IPS-15b (cell line): ENCODE results near the gene MTUS2.

Experiments
- H3K27me3 ChIP-seq: one replicate; pipeline ENCODE4 v1.6.1; 2013; ENCODE audit warnings: low read length; ENCODE audit not compliant: control insufficient read depth, insufficient read depth
- H3K36me3 ChIP-seq: one replicate; pipeline ENCODE4 v1.6.1; 2013; ENCODE audit warnings: low read length; ENCODE audit not compliant: control insufficient read depth, insufficient read depth
- H3K4me1 ChIP-seq: one replicate; pipeline ENCODE4 v1.6.1; 2013; ENCODE audit warnings: mild to moderate bottlenecking, low read length; ENCODE audit not compliant: control insufficient read depth, insufficient read depth
- H3K4me3 ChIP-seq: one replicate; pipeline ENCODE4 v1.5.1; 2013; ENCODE audit warnings: low read depth, low read length
- H3K9ac ChIP-seq: one replicate; pipeline ENCODE4 v1.6.1; 2013; ENCODE audit warnings: low read depth, mild to moderate bottlenecking, low read length
- H3K9me3 ChIP-seq: one replicate; pipeline ENCODE4 v1.6.1; 2013; ENCODE audit warnings: mild to moderate bottlenecking, low read length; ENCODE audit not compliant: control insufficient read depth, insufficient read depth

Gene MTUS2

GRCh38 chr13:29502391-29503008 lies 682.4 kb downstream of the MTUS2 start:
- H3K9ac ChIP-seq: peak overlapping the region; percentile 47
- no peaks in the 10 kb centered on the region for H3K9me3 ChIP-seq
- H3K4me1 ChIP-seq: no peaks in the 10 kb centered on the region
- no peaks in the 10 kb centered on the region for H3K27me3 ChIP-seq
- H3K36me3 ChIP-seq: no peaks in the 10 kb centered on the region
- H3K4me3 ChIP-seq: no peak overlapping the region

GRCh38 chr13:29503041-29503837 lies 683.1 kb downstream of the MTUS2 start:
- H3K4me1 ChIP-seq: no peaks in the 10 kb centered on the region
- no peaks in the 10 kb centered on the region for H3K9me3 ChIP-seq
- H3K27me3 ChIP-seq: no peaks in the 10 kb centered on the region
- no peaks in the 10 kb centered on the region for H3K36me3 ChIP-seq
- peak overlapping the region; percentile 30 for H3K4me3 ChIP-seq
- peak overlapping the region; percentile 47 for H3K9ac ChIP-seq

GRCh38 chr13:29504691-29505090 lies 684.6 kb downstream of the MTUS2 start:
- H3K36me3 ChIP-seq: no peaks in the 10 kb centered on the region
- H3K4me1 ChIP-seq: no peaks in the 10 kb centered on the region
- H3K9me3 ChIP-seq: no peaks in the 10 kb centered on the region
- no peak overlapping the region for H3K9ac ChIP-seq
- H3K27me3 ChIP-seq: no peaks in the 10 kb centered on the region
- no peak overlapping the region for H3K4me3 ChIP-seq

- no peaks in the 10 kb centered on the region for H3K27me3 ChIP-seq
- no peaks in the 10 kb centered on the region for H3K9me3 ChIP-seq
- H3K4me3 ChIP-seq: no peak overlapping the region
- H3K4me1 ChIP-seq: no peaks in the 10 kb centered on the region
- H3K9ac ChIP-seq: no peak overlapping the region
- no peaks in the 10 kb centered on the region for H3K36me3 ChIP-seq
Measured at GRCh38 chr13:29505511-29505910, 685.4 kb downstream of the MTUS2 start.

GRCh38 chr13:29505950-29506349 lies 685.8 kb downstream of the MTUS2 start:
- H3K36me3 ChIP-seq: no peaks in the 10 kb centered on the region
- no peak overlapping the region for H3K9ac ChIP-seq
- no peaks in the 10 kb centered on the region for H3K4me1 ChIP-seq
- H3K9me3 ChIP-seq: no peaks in the 10 kb centered on the region
- no peaks in the 10 kb centered on the region for H3K27me3 ChIP-seq
- no peak overlapping the region for H3K4me3 ChIP-seq

GRCh38 chr13:29507356-29507755 lies 687.2 kb downstream of the MTUS2 start:
- no peaks in the 10 kb centered on the region for H3K9me3 ChIP-seq
- H3K36me3 ChIP-seq: peaks cover 5% of the 10 kb centered on the region
- no peak overlapping the region for H3K9ac ChIP-seq
- no peaks in the 10 kb centered on the region for H3K4me1 ChIP-seq
- no peaks in the 10 kb centered on the region for H3K27me3 ChIP-seq
- H3K4me3 ChIP-seq: no peak overlapping the region

GRCh38 chr13:29508130-29508875 lies 688.2 kb downstream of the MTUS2 start:
- H3K9me3 ChIP-seq: no peaks in the 10 kb centered on the region
- peaks cover 5% of the 10 kb centered on the region for H3K36me3 ChIP-seq
- H3K27me3 ChIP-seq: no peaks in the 10 kb centered on the region
- no peak overlapping the region for H3K4me3 ChIP-seq
- H3K4me1 ChIP-seq: no peaks in the 10 kb centered on the region
- no peak overlapping the region for H3K9ac ChIP-seq

- Histone ChIP-seq H3K4me3 (no peak overlapping the region), H3K9ac (no peak overlapping the region), H3K9me3 (no peaks in the 10 kb centered on the region), H3K27me3 (no peaks in the 10 kb centered on the region), H3K4me1 (no peaks in the 10 kb centered on the region), H3K36me3 (peaks cover 5% of the 10 kb centered on the region)
Measured at GRCh38 chr13:29508876-29509252, 688.7 kb downstream of the MTUS2 start.

- Histone ChIP-seq H3K4me3 (no peak overlapping the region), H3K36me3 (peaks cover 16% of the 10 kb centered on the region), H3K27me3 (no peaks in the 10 kb centered on the region), H3K9me3 (no peaks in the 10 kb centered on the region), H3K4me1 (no peaks in the 10 kb centered on the region), H3K9ac (no peak overlapping the region)
Measured at GRCh38 chr13:29509999-29510589, 690.0 kb downstream of the MTUS2 start.

- Histone ChIP-seq H3K4me1 (no peaks in the 10 kb centered on the region), H3K4me3 (no peak overlapping the region), H3K36me3 (peaks cover 22% of the 10 kb centered on the region), H3K9me3 (no peaks in the 10 kb centered on the region), H3K9ac (no peak overlapping the region), H3K27me3 (no peaks in the 10 kb centered on the region)
Measured at GRCh38 chr13:29510651-29511084, 690.5 kb downstream of the MTUS2 start.

GRCh38 chr13:29511106-29511796 lies 691.1 kb downstream of the MTUS2 start:
- Histone ChIP-seq H3K4me1 (no peaks in the 10 kb centered on the region), H3K9ac (no peak overlapping the region), H3K27me3 (no peaks in the 10 kb centered on the region), H3K36me3 (peaks cover 28% of the 10 kb centered on the region), H3K4me3 (no peak overlapping the region), H3K9me3 (no peaks in the 10 kb centered on the region)
